ENCODE data around the gene PARD6G.

PARD6G gene

GRCh38 chr18:80184243-80184772, 63.0 kb downstream of the PARD6G start:
- no peak for TF ChIP-seq CTCF (IDR thresholded peaks at IDR 0.05)
- H3K27ac ChIP-seq, result no peak overlapping the region
- no peak overlapping the region for H3K4me2 ChIP-seq (ENCODE audit: low read length)
- H3K9me3 ChIP-seq (ENCODE audit: control insufficient read depth, low read length), result no peaks in the 10 kb centered on the region
- no peaks in the 10 kb centered on the region for H3K36me3 ChIP-seq (ENCODE audit: control insufficient read depth, insufficient read depth, low read length)
- no peak overlapping the region for H3K4me3 ChIP-seq (ENCODE audit: low read depth, low read length)
- no peaks in the 10 kb centered on the region for H3K27me3 ChIP-seq (ENCODE audit: control insufficient read depth, insufficient read depth, low read length)
- no peaks in the 10 kb centered on the region for H3K79me2 ChIP-seq
- peaks cover 4% of the 10 kb centered on the region for H3K4me1 ChIP-seq
- H2AFZ ChIP-seq, result no peak overlapping the region
- no peak overlapping the region for H3K9ac ChIP-seq

- H3K36me3 ChIP-seq (ENCODE audit: control insufficient read depth, insufficient read depth, low read length), result no peaks in the 10 kb centered on the region
- H3K4me3 ChIP-seq (ENCODE audit: low read depth, low read length), result no peak overlapping the region
Observed at GRCh38 chr18:80183273-80184050, 63.9 kb downstream of the PARD6G start.

GRCh38 chr18:80182855-80183254, 64.5 kb downstream of the PARD6G start:
- no peak overlapping the region for H3K27ac ChIP-seq
- H3K4me1 ChIP-seq, result peaks cover 4% of the 10 kb centered on the region
- no peaks in the 10 kb centered on the region for H3K9me3 ChIP-seq (ENCODE audit: control insufficient read depth, low read length)

More at GRCh38 chr18:80183273-80184050, 63.9 kb downstream of the PARD6G start:
- Histone ChIP-seq H3K79me2 (no peaks in the 10 kb centered on the region), H3K9me3 (ENCODE audit: control insufficient read depth, low read length) (no peaks in the 10 kb centered on the region), H3K4me1 (peaks cover 4% of the 10 kb centered on the region), H3K9ac (no peak overlapping the region), H3K27ac (no peak overlapping the region), H3K4me2 (ENCODE audit: low read length) (no peak overlapping the region), H2AFZ (no peak overlapping the region), H3K27me3 (ENCODE audit: control insufficient read depth, insufficient read depth, low read length) (no peaks in the 10 kb centered on the region)
- no peak for TF ChIP-seq CTCF (IDR thresholded peaks at IDR 0.05)

GRCh38 chr18:80181642-80182461, 65.5 kb downstream of the PARD6G start:
- H3K9me3 ChIP-seq (ENCODE audit: control insufficient read depth, low read length), result no peaks in the 10 kb centered on the region
- H3K36me3 ChIP-seq (ENCODE audit: control insufficient read depth, insufficient read depth, low read length), result no peaks in the 10 kb centered on the region
- no peaks in the 10 kb centered on the region for H3K79me2 ChIP-seq
- H3K4me1 ChIP-seq, result peaks cover 4% of the 10 kb centered on the region
- H2AFZ ChIP-seq, result no peak overlapping the region
- no peaks in the 10 kb centered on the region for H3K27me3 ChIP-seq (ENCODE audit: control insufficient read depth, insufficient read depth, low read length)
- H3K27ac ChIP-seq, result no peak overlapping the region
- H3K9ac ChIP-seq, result no peak overlapping the region
- no peak for TF ChIP-seq CTCF (IDR thresholded peaks at IDR 0.05)
- no peak overlapping the region for H3K4me2 ChIP-seq (ENCODE audit: low read length)
- H3K4me3 ChIP-seq (ENCODE audit: low read depth, low read length), result no peak overlapping the region

More at GRCh38 chr18:80182855-80183254, 64.5 kb downstream of the PARD6G start:
- Histone ChIP-seq H2AFZ (no peak overlapping the region), H3K27me3 (ENCODE audit: control insufficient read depth, insufficient read depth, low read length) (no peaks in the 10 kb centered on the region), H3K9ac (no peak overlapping the region), H3K4me2 (ENCODE audit: low read length) (no peak overlapping the region), H3K36me3 (ENCODE audit: control insufficient read depth, insufficient read depth, low read length) (no peaks in the 10 kb centered on the region), H3K79me2 (no peaks in the 10 kb centered on the region), H3K4me3 (ENCODE audit: low read depth, low read length) (no peak overlapping the region)
- TF ChIP-seq CTCF (IDR thresholded peaks at IDR 0.05), result no peak

All from parathyroid adenoma (tissue), 2 donors.